Measurements from ENCODE around the gene NLRP13.

- TF ChIP-seq CTCF (IDR thresholded peaks at IDR 0.05), result no peak
- TF ChIP-seq POLR2A (IDR thresholded peaks at IDR 0.05), result no peak
Measured at GRCh38 chr19:55959996-55960675, 28.0 kb upstream of the NLRP13 start.

Measured in adrenal gland (tissue), 5 donors.